SH-SY5Y (cell line): ENCODE measurements around the gene EIF3M.

Source experiments
- GATA2 ChIP-seq: IDR thresholded peaks from 2 replicates; pipeline ENCODE4 v1.6.1; 2011; ENCODE audit warnings: mild to moderate bottlenecking, low read depth, low read length
- GATA3 ChIP-seq: IDR thresholded peaks from 2 replicates; pipeline ENCODE4 v1.6.1; 2011; ENCODE audit warnings: low read depth, mild to moderate bottlenecking, low read length, moderate library complexity

DNA sequence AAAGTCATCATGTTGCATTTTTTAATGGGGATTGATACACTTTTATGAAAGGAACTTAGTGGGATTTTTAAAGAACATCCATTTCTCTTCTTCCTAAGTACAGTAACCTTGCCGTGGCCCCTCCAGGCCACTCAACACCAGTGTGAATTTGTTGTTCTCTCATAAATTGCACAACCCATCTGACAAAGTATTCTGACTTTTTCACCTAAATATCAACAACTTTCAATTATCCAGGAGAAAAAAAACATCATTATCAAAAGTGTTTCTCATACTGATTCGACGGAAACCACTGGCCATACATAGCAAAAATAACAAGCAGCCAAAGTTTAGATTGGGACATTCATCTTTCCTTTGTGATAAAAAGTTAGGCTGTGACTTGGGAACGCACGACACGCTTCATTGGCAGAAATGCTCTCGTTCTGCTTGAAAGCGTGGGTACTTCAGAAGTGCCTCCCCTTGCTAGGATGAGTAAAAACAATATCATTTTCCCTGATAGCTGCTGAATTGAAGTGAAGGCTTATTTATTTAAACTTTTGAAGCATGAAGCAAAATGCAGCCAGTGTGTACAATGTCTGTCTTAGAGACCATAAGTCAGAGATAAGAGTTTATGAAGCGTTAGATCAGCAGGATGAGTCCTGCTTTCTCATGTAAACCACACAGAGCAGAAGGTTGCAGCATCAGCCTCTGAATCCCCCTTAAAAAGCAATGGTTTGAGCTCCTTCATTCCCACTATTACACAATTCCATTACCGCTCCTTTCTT is 20.6 kb upstream of the EIF3M start:
- no peak for TF ChIP-seq GATA3
- TF ChIP-seq GATA2 = no peak
